Esophagus muscularis mucosa (tissue), 3 donors: ENCODE measurements around the gene NDUFV2.

Experiments
- CTCF ChIP-seq, 3 experiments: fragments of 200-600 bp in 2 of 3; fragments of 450-650 bp in 1 of 3; sonication (generic) in 2 of 3; IDR thresholded peaks; one replicate each; pipeline ENCODE4 v1.5.1; 2017 to 2019; ENCODE audit warnings: antibody characterized with exemption in 3 of 3, mild to moderate bottlenecking in 2 of 3, moderate library complexity in 1 of 3
- POLR2A ChIP-seq: fragments of 450-650 bp; IDR thresholded peaks from one replicate; pipeline ENCODE4 v1.6.1; 2017; ENCODE audit warnings: antibody characterized with exemption, moderate library complexity, mild to moderate bottlenecking, low read depth

DNA sequence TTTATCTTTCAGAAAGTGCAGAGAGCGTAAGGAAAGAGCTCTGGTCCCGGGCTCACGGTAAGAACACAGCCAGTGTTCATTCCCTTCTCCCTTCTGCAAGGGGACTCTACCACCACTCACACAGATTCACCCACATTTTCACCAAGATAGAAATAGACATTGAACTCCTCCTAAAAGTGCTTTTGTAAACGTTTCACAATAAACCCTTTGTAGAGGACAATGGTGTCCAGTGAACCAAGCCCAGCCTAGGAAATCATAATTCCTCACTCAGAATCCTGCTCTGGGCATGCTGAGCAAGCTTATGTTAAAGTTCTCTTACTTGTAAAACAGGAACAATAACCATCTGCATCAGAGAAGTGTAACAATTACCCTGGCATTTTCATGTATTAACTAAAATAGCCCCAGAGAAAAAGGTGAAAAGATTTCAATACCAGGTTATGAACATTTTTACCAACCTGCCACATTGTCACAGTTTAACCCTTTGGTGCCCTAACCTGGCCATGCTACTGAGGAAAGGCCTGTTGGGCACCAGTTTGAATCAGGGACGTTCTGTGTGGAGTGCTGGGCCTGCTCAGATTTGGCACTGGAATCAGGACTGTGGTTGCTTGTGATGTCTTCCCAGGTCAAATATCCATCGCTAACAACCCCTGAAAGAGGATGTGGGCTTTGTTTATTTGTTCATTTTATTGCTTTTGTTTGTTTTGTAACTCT, 22.5 kb upstream of the NDUFV2 start:
- TF ChIP-seq CTCF (IDR thresholded peaks at IDR 0.05) (no peak), POLR2A (no peak)
